Measurements from ENCODE around the gene CDC14A. TPM values are rescaled to one million over a fixed set of nuclear protein-coding genes. Genes with fewer than 3 reads are reported as not detected.

The CDC14A gene
- total RNA-seq, 1 donor from 2014 or later: 2.3 TPM

GRCh38 chr1:100485855-100486258 is 133.6 kb downstream of the CDC14A start:
- no peak overlapping the region for H3K27ac Mint-ChIP-seq (ENCODE audit: unreplicated experiment)
- H3K36me3 Mint-ChIP-seq (ENCODE audit: low read depth): no peaks in the 10 kb centered on the region

GRCh38 chr1:100494393-100495084 is 142.2 kb downstream of the CDC14A start:
- H3K36me3 Mint-ChIP-seq (ENCODE audit: low read depth): peaks cover 6% of the 10 kb centered on the region
- H3K4me1 Mint-ChIP-seq (ENCODE audit: low read depth): peaks cover 5% of the 10 kb centered on the region
- DNase-seq (ENCODE audit: low spot score): no peak
- no peaks in the 10 kb centered on the region for H3K27me3 Mint-ChIP-seq (ENCODE audit: low read depth)
- TF ChIP-seq CTCF (IDR thresholded peaks at IDR 0.05): no peak
- H3K9me3 Mint-ChIP-seq (ENCODE audit: low read depth): peaks cover 6% of the 10 kb centered on the region
- H3K4me3 Mint-ChIP-seq (ENCODE audit: unreplicated experiment): no peak overlapping the region
- H3K27ac Mint-ChIP-seq (ENCODE audit: unreplicated experiment): no peak overlapping the region

More at GRCh38 chr1:100485855-100486258, 133.6 kb downstream of the CDC14A start:
- peaks cover 10% of the 10 kb centered on the region for H3K4me1 Mint-ChIP-seq (ENCODE audit: low read depth)
- no peaks in the 10 kb centered on the region for H3K27me3 Mint-ChIP-seq (ENCODE audit: low read depth)
- H3K9me3 Mint-ChIP-seq (ENCODE audit: low read depth): no peaks in the 10 kb centered on the region
- H3K4me3 Mint-ChIP-seq (ENCODE audit: unreplicated experiment): no peak overlapping the region
- TF ChIP-seq CTCF (IDR thresholded peaks at IDR 0.05): no peak
- DNase-seq (ENCODE audit: low spot score): no peak

GRCh38 chr1:100496896-100497295 is 144.6 kb downstream of the CDC14A start:
- no peak for TF ChIP-seq CTCF (IDR thresholded peaks at IDR 0.05)
- Mint-ChIP-seq H3K4me3 (ENCODE audit: unreplicated experiment) (no peak overlapping the region), H3K9me3 (ENCODE audit: low read depth) (peaks cover 6% of the 10 kb centered on the region), H3K27ac (ENCODE audit: unreplicated experiment) (peak overlapping the region; percentile 24), H3K27me3 (ENCODE audit: low read depth) (no peaks in the 10 kb centered on the region), H3K4me1 (ENCODE audit: low read depth) (peaks cover 5% of the 10 kb centered on the region), H3K36me3 (ENCODE audit: low read depth) (peaks cover 6% of the 10 kb centered on the region)
- DNase-seq (ENCODE audit: low spot score): no peak

GRCh38 chr1:100497796-100498195 is 145.5 kb downstream of the CDC14A start:
- H3K4me3 Mint-ChIP-seq (ENCODE audit: unreplicated experiment): no peak overlapping the region
- H3K9me3 Mint-ChIP-seq (ENCODE audit: low read depth): peaks cover 2% of the 10 kb centered on the region
- H3K27ac Mint-ChIP-seq (ENCODE audit: unreplicated experiment): no peak overlapping the region
- H3K4me1 Mint-ChIP-seq (ENCODE audit: low read depth): peaks cover 5% of the 10 kb centered on the region
- no peak for DNase-seq (ENCODE audit: low spot score)
- no peak for TF ChIP-seq CTCF (IDR thresholded peaks at IDR 0.05)
- H3K36me3 Mint-ChIP-seq (ENCODE audit: low read depth): peaks cover 4% of the 10 kb centered on the region
- H3K27me3 Mint-ChIP-seq (ENCODE audit: low read depth): no peaks in the 10 kb centered on the region

- Mint-ChIP-seq H3K27me3 (ENCODE audit: low read depth) (no peaks in the 10 kb centered on the region), H3K36me3 (ENCODE audit: low read depth) (peaks cover 4% of the 10 kb centered on the region), H3K9me3 (ENCODE audit: low read depth) (no peaks in the 10 kb centered on the region), H3K4me1 (ENCODE audit: low read depth) (peaks cover 5% of the 10 kb centered on the region), H3K27ac (ENCODE audit: unreplicated experiment) (no peak overlapping the region), H3K4me3 (ENCODE audit: unreplicated experiment) (no peak overlapping the region)
- DNase-seq (ENCODE audit: low spot score): no peak
- no peak for TF ChIP-seq CTCF (IDR thresholded peaks at IDR 0.05)
These were observed 147.0 kb downstream of the CDC14A start for GRCh38 chr1:100499194-100499811.

Measured in chondrocyte (in vitro differentiated cells).